ENCODE results near the gene ATP5MC2. TPM values are rescaled to one million over a fixed set of nuclear protein-coding genes. Genes with fewer than 3 reads are reported as not detected.

Gene ATP5MC2
- total RNA-seq, 1 donor from 2014 or later: 121 TPM

DNA sequence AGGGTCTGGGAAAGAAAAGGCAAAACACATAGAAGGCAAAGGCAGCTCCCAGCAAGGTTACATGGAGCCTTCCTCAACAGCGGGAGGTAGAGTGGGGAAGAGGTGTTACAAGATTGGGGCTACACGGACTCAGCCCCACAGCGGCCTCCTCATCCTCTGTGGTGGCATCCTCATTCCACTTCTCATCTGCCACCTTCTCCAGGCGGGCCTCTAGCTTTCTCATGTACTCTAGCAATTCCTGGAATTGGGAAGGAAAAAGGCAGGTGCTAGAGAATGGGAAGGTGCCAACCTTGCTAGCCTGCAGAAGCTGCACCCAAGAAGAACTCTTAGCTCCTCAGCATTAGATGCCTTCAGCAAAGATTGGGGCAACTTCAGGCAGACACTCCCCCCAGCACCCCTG is 38.1 kb upstream of the ATP5MC2 start:
- H3K36me3 ChIP-seq (ENCODE audit: control insufficient read depth, insufficient read depth, low read length): peaks cover 13% of the 10 kb centered on the region
- peak; percentile 66 for FAIRE-seq

DNA sequence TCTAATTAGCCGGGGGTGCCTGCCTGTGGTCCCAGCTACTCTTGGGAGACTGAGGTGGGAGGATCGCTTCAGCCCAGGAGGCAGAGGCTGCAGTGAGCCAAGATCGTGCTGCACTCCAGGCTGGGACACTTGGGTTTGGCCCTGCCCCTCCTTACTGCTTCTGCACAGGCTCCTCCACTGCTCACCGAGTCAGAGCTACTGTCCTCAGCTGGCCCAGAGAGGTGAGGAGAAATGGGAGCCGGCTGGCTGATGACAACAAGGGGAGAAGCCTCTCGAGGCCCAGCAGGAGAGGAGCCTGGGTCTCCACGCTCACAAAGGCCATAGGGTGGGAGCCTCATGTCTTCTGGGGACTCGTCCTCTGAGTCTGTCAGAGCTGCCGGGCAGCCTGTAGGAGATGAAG is 37.6 kb upstream of the ATP5MC2 start:
- TF ChIP-seq, protein P1, sequence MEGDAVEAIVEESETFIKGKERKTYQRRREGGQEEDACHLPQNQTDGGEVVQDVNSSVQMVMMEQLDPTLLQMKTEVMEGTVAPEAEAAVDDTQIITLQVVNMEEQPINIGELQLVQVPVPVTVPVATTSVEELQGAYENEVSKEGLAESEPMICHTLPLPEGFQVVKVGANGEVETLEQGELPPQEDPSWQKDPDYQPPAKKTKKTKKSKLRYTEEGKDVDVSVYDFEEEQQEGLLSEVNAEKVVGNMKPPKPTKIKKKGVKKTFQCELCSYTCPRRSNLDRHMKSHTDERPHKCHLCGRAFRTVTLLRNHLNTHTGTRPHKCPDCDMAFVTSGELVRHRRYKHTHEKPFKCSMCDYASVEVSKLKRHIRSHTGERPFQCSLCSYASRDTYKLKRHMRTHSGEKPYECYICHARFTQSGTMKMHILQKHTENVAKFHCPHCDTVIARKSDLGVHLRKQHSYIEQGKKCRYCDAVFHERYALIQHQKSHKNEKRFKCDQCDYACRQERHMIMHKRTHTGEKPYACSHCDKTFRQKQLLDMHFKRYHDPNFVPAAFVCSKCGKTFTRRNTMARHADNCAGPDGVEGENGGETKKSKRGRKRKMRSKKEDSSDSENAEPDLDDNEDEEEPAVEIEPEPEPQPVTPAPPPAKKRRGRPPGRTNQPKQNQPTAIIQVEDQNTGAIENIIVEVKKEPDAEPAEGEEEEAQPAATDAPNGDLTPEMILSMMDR (IDR thresholded peaks at IDR 0.05; ENCODE audit: insufficient read depth, low read length, severe bottlenecking): no peak
- Histone ChIP-seq H3K36me3 (ENCODE audit: control insufficient read depth, insufficient read depth, low read length) (peaks cover 13% of the 10 kb centered on the region), H3K4me3 (ENCODE audit: low read depth, low read length) (no peak overlapping the region), H3K27me3 (ENCODE audit: control insufficient read depth, insufficient read depth, low read length) (no peaks in the 10 kb centered on the region)
- FAIRE-seq: no peak
- no peak for DNase-seq (ENCODE audit: low read depth)

More for the DNA sequence above, 38.1 kb upstream of the ATP5MC2 start:
- Histone ChIP-seq H3K4me3 (ENCODE audit: low read depth, low read length) (no peak overlapping the region), H3K27me3 (ENCODE audit: control insufficient read depth, insufficient read depth, low read length) (no peaks in the 10 kb centered on the region)
- DNase-seq (ENCODE audit: low read depth): no peak
- TF ChIP-seq, protein P1 (IDR thresholded peaks at IDR 0.05; ENCODE audit: insufficient read depth, low read length, severe bottlenecking): no peak

DNA sequence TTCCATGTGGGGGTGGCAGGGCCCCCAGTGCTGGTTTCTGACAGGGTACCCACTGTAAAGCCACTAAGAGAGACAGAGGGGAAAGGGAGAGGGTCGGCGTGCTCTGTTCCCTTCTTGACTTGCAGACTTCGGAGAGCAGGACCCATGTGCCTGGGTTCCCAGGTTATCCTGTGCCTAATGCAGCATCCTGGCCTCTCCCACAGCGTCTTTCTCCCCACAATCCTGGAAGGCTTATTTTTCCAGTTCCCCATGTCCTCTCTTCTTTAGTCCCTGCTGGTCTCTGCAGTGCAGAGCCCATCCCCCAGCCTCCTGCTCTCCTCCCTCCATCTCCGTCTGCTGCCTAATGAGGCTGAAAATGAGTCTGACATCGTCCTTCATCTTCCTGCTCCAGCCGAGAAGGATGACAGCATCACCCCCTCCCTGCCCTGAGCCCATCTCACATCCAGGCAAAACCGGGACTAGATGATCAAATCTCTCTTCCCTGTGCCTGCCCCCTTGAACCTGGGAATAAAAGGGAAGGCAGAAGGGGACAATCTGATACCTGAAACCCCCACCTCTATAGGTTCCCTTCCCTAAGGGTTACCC is 36.3 kb upstream of the ATP5MC2 start:
- H3K36me3 ChIP-seq (ENCODE audit: control insufficient read depth, insufficient read depth, low read length): peaks cover 13% of the 10 kb centered on the region

DNA sequence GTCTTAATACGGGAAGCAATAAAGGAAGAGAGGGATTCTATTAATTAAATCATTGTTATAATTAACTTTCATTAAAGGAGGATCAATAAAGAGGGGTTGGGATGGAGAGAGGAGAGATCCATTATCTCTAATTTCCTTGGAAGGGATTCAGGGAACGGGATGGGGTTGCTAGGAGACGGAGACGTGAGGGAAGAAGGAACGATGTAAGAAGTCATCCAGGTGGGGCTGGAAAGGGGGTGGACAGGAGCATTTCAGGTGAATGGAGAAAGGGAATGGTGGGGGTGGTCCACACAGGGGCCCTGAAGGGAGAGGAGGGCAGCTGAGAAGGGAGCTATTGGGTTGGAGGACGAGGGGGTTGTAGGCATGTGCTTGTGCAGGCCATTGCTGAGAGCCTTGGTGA is 34.2 kb upstream of the ATP5MC2 start:
- DNase-seq (ENCODE audit: low read depth) (no peak), FAIRE-seq (no peak)
- Histone ChIP-seq H3K4me3 (ENCODE audit: low read depth, low read length) (no peak overlapping the region), H3K36me3 (ENCODE audit: control insufficient read depth, insufficient read depth, low read length) (peaks cover 6% of the 10 kb centered on the region), H3K27me3 (ENCODE audit: control insufficient read depth, insufficient read depth, low read length) (peaks cover 2% of the 10 kb centered on the region)
- TF ChIP-seq, protein P1 (IDR thresholded peaks at IDR 0.05; ENCODE audit: insufficient read depth, low read length, severe bottlenecking): no peak

More for the DNA sequence above, 36.3 kb upstream of the ATP5MC2 start:
- TF ChIP-seq, protein P1 (IDR thresholded peaks at IDR 0.05; ENCODE audit: insufficient read depth, low read length, severe bottlenecking): no peak
- H3K27me3 ChIP-seq (ENCODE audit: control insufficient read depth, insufficient read depth, low read length): peaks cover 2% of the 10 kb centered on the region
- no peak for FAIRE-seq
- no peak overlapping the region for H3K4me3 ChIP-seq (ENCODE audit: low read depth, low read length)
- DNase-seq (ENCODE audit: low read depth): no peak

DNA sequence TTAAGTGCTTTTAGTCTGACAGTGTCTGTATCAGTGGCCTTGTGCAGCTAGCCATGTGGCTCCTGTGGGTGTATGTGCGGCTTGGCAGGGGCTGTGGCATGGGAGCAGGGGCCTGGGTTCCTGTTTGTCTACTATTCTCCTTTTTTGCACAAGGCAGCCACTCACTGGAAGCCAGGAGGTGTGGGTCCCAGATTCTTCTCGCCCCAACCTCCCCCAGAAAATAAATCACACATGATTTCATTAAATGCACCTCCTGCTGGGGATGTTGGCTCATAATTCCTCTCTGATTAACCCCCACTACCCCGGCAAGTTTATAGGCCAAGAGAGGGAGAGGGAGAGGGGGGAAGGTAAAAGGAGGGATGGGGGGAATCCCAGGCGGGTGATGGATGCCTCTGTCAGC is 33.8 kb upstream of the ATP5MC2 start:
- Histone ChIP-seq H3K27me3 (ENCODE audit: control insufficient read depth, insufficient read depth, low read length) (peaks cover 2% of the 10 kb centered on the region), H3K36me3 (ENCODE audit: control insufficient read depth, insufficient read depth, low read length) (peaks cover 4% of the 10 kb centered on the region), H3K4me3 (ENCODE audit: low read depth, low read length) (no peak overlapping the region)
- TF ChIP-seq, protein P1 (IDR thresholded peaks at IDR 0.05; ENCODE audit: insufficient read depth, low read length, severe bottlenecking): no peak
- DNase-seq (ENCODE audit: low read depth) (no peak), FAIRE-seq (no peak)

DNA sequence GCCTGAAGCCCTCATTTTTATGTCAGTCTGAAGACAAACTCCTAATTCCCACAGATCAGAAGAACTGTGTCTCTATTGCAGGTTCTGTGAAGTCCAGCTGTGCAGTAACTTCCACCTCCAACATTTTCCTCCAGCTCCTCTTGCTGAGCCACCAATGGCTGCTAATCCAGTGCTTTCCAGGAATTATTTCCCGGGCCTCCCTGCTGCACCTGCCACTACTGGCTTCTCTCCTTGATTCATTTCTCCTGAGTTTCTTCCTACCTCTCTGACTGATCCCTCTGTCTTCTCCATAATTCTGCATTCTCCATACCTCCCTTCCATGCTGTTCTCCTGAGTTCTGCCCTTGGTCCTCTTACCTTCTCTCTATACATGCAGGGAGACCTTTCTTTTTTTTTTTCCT is 30.2 kb upstream of the ATP5MC2 start:
- H3K36me3 ChIP-seq (ENCODE audit: control insufficient read depth, insufficient read depth, low read length): no peaks in the 10 kb centered on the region
- H3K27me3 ChIP-seq (ENCODE audit: control insufficient read depth, insufficient read depth, low read length): peaks cover 2% of the 10 kb centered on the region
- DNase-seq (ENCODE audit: low read depth) (no peak), FAIRE-seq (no peak)
- H3K4me3 ChIP-seq (ENCODE audit: low read depth, low read length): no peak overlapping the region
- TF ChIP-seq, protein P1 (IDR thresholded peaks at IDR 0.05; ENCODE audit: insufficient read depth, low read length, severe bottlenecking): no peak

All from bronchial epithelial cell (primary cell).